GM19372 (cell line): Measurements from ENCODE around the gene GINS2.
A peak's percentile ranks its signal among the peaks of the same experiment; 100 is the strongest.

Source experiments
- ATAC-seq: cut with Tn5 transposase; IDR thresholded peaks from one replicate; pipeline ENCODE4 v1.9.1; 2021; ENCODE audit warnings: mild to moderate bottlenecking, low read depth, moderate library complexity; ENCODE audit not compliant: unreplicated experiment

Gene GINS2

DNA sequence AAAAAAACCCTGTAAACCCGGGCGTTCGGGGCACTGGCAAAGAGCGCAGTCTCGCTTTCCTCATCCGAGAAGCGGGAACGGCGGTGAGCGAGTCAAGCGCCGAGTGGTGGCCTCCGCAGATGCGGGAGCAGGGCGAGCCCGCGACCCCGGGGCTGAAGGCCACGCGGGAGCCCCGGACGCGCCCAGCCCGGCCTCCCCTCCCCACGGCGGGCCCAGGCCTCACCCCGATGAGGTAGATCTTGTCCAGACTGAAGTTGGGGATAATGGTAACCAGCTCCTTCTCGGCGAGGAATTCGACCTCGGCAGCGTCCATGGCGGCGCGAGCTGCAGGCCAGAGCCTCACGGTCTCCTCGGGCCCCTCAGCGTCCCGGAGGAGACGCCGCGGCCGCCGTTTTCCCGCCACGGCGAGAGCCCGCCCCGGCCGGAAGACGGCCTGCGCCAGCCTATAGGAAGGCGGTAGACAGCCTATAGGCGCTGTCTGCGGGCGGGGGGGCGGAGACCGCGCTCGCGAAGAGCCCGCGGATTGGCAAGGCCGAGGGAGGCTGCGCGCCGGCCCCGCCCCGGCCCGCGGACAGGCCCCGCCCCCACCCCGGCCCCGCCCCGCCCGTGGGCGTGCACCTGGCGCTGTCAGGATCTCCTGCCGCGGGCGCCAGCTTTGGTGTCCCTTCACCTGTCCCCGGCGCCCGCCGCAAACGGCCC, at the start of gene GINS2:
Gene GINS2 (minus strand): TSS at position 369 of the 699 bp plus-strand sequence. CDS start 56 bp downstream, at position 313.
- peak; percentile 93 for ATAC-seq

DNA sequence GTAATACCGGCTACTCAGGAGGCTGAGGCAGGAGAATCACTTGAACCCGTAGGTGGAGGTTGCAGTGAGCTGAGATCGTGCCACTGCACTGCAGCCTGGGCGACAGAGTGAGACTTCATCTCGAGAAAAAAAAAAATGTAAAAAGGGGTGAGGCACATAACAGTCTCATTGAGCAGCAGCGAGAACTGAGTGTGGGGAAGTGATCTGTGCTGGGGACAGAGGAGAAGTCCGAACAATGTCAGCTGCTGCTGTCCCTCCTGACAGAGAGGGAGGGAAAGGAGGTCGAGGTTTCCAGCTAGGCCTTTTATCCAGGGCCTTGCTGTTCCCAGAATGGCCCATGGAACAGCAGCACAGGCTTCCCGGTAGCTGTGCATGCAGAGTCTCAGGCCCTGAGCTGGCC, 48.2 kb upstream of the GINS2 start:
- ATAC-seq, result no peak

- ATAC-seq, result no peak
Measured at GRCh38 chr16:85735946-85736345, 47.2 kb upstream of the GINS2 start.

DNA sequence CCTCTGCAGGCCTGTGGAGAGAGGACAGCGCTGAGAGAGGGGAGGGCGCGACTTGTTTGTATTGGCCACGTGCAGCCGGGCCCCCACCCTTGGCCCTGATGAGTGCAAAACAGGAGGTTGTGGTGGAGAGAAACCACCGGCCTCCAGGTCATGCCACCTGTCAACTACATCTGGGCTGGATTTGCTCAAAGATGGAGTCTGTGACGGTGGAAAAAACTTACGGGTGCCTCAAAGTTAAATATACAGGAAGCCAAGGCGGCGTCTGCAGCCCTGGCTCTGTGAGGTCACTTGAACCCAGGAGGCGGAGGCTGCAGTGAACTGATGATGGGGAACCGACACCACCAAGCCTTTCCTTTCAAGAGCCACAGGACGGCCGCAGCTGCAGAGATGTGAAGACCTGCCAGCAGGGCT, 46.5 kb upstream of the GINS2 start:
- peak; percentile 84 for ATAC-seq

- no peak for ATAC-seq
Measured at GRCh38 chr16:85734311-85735017, 45.7 kb upstream of the GINS2 start.

- ATAC-seq, result no peak
Measured at GRCh38 chr16:85733839-85734170, 45.1 kb upstream of the GINS2 start.

DNA sequence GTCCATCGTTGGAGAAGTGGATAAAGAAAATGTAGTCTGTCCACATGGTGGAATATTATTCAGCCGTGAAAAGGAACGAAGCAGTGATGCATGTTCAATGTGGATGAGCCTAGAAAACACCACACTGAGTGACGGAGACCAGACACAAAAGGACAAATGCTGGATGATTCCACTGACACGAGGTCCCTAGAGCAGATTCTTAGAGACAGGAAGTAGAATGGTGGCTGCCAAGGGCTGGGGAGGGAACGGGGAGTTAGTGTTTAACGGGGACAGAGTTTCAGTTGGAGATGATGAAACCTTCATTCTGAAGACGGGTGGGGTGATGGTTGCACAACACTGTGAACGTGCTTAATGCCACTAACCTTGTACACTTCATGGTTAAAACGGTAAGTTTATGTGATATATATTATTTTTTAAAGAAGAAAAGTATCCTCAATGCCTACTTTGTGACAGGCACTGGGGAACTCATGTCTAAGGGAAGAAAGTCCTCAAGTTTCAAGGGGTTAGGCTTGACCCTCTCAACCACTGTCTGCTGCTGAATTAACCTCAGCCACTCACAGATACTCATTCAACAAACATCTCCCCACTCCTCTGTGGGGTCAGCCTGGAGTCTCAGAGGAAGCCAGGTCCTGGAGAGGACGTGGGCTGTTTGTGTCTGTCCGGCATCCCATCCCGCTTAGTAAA, 44.5 kb upstream of the GINS2 start:
- no peak for ATAC-seq

DNA sequence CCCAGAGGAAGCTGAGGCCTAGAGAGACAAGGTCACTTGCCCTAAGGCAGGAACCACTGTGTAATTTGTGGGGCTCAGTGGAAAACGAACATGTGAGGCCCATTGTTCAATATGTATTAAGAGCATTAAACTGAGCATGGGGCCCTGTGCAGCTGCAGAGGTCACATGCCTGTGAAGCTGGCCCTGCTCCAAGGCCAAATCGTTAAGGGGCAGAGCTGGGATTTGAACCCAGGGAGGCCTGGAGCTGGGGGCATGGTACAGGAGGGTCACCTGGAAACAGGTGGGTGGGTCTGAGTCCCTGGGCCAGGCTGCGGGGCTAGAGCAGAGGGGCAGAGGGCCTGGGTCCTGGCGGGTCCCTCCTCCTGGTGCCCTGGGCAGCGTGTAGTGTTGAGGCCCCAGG, 42.4 kb upstream of the GINS2 start:
- no peak for ATAC-seq

- no peak for ATAC-seq
Measured at GRCh38 chr16:85730186-85730465, 41.4 kb upstream of the GINS2 start.

DNA sequence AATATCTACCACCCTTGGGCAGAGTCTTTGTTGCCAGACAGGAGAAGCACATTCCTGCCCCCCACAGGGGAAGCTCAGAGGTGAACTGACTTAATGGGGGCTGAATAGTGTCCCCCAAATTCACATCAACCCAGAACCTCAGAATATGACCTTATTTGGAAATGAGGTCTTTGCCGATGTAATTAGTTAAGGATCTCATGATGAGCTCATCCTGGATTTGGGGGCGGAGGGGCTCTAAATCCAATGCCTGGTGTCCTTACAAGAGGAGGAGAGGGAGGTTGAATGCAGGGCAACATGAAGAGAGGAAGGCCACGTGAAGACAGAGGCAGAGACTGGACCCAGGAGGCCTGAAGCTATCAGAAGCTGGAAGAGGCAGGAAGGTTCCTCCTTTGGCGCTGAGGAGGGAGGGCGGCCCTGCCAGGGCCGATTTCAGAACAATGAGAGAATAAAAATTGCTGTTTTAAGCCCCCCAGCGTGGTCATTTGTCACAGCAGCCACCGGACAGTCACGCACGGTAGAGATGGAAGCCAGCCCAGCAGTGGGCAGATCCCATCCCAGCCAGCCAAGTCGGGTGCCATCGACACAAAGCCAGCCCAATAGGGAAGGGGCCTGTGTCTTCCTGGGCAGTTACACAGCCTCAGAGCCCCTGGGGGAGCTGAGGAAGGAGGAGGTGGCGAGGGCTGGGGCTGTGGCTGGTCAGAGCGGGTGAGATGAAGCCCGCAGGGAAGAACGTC, 40.9 kb upstream of the GINS2 start:
- ATAC-seq, result no peak

DNA sequence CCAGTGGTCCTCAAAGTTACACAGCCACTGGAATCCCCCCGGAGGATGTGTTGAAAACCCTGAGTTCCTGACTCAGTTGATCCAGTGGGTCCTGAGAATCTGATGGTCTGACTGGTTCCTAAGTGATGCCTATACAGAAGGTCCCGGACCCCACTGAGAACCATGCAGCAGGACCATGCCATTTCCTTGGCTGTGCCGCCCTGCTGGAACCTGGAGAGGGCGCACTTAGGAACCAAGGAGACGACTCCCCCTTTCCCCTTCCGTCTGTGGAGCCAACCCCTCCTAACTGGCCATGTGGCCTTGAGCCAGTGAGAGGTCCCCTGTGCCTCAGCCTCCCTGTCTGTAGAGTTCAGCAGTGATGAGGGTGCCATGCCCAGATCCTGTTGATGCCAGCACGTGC, 40.1 kb upstream of the GINS2 start:
- ATAC-seq, result no peak

DNA sequence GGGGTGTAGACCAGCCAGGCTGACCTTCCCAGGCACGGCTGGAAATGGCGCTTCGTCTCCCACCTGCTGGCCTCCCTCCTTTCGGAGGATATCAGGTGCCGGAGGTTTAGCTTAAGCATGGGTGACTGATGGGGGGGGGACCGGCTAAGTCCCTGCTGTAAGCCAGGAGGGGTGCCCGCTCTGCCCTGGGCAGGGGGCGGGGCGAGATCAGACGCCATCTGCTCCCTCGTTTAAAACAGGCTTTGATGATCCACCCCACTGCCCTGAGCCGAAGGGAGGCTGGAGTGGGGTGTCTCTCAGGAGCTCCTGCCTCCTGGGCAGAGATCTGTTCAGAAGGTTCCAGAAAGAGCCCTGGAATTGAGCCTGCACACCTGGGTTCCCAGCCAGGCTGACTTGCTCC, 36.2 kb upstream of the GINS2 start:
- no peak for ATAC-seq

- ATAC-seq, result no peak
Measured at GRCh38 chr16:85724126-85724879, 35.5 kb upstream of the GINS2 start.

DNA sequence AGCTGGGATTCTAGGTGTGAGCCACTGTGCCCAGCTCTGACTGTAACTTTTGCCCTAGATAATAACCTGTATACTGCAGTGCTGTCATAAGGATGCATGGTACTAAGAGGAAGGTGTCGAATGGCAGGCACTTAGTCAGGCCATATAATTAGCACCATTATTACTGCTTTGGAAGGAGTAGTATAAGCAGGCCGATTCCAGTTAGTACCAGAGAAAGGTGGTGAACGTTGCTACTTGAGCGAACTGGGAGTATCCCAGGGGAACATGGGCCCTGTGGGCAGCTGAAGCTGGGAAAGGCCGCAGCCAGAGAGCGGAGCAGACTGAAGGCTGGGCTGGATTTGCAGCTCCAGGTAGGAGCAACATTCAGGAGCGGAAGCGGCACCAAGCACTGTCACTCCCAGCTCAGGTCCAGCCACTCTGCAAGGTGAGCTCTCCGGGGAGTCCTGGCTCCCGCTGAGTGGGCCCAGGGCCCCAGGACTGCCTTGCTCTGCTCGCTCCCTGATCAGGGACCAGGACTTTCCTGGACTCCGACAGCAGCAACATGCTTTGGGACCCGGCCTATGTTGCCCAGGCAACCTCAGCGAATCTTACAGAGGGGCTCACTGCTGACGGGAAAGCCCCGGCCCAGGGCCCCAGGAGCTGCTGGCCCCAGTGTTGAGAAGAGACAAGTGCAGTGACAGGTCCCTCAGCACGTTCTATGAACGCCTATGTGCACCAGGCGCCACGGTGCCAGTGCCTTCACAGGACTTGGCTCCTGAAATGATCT, 33.6 kb upstream of the GINS2 start:
- no peak for ATAC-seq

GRCh38 chr16:85720302-85720637, 31.5 kb upstream of the GINS2 start:
- ATAC-seq, result no peak

DNA sequence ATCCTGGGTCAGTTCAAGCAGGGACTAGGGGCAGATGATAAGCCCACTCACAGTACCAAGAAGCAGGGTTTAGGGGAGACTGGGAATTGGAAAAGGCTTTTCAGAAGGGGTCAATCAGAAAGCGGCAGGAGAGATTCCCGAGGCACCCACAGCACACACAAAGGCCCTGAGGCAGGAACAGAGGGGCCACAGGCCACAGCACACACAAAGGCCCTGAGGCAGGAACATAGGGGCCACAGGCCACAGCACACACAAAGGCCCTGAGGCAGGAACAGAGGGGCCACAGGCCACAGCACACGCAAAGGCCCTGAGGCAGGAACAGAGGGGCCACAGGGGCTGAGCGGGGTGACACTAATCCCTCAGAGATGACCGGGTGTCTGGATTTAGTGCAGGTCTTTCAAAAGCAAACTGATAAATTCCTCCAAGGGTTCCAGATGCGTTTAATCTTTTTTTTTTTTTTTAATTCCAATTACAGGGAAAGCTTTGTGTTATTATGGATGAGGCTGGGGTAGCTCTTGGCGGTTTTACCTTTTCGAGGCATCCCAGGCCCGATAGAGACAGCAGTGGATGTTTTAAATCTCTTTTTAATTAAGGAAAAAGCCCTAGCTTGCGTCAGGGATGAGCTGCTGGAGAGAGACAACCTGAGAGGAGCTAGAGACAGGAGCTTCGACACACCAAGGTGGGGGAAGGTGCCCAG, 31.0 kb upstream of the GINS2 start:
- ATAC-seq, result no peak

DNA sequence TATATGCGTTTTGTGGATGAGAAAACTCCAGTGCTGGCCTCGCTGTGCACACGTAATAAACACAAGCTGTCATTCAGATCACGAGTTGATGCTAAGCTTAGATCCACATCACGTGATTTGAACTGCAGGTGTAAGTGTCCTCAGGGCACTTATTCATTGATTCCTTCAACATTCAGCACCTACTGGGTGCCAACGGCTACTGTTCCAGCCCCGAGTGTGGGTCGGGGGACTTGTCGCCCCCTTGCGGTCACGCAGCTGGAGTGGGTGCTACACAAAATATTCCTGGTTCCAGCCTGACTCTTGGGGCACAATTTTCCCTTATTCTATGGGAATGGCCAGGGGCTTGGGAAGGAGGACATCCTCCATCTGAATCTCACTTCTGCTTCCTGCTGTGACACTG, 29.9 kb upstream of the GINS2 start:
- no peak for ATAC-seq

- ATAC-seq, result no peak
Measured at GRCh38 chr16:85718153-85718477, 29.4 kb upstream of the GINS2 start.

GRCh38 chr16:85717393-85718152, 28.8 kb upstream of the GINS2 start:
- no peak for ATAC-seq
